Esophagus (tissue), 2 donors: ENCODE results near the gene TGFA. TPM values are rescaled to one million over a fixed set of nuclear protein-coding genes. Genes with fewer than 3 reads are reported as not detected.
"Not testable (repeated sequence)": the region's sequence is repeated elsewhere in the genome, so short reads cannot be mapped to it uniquely, and the experiment has no call there.

Source experiments
- H3K27ac ChIP-seq, 2 donors: one replicate each; pipeline ENCODE4 v1.5.1; 2013; ENCODE audit warnings: low read depth in 2 of 2, mild to moderate bottlenecking in 2 of 2, inconsistent platforms in 1 of 2, low read length in 1 of 2, moderate library complexity in 1 of 2
- H3K27me3 ChIP-seq, 2 donors: one replicate each; pipeline ENCODE4 v1.6.1; 2013; ENCODE audit warnings: low read length in 2 of 2, control low read depth in 1 of 2, mild to moderate bottlenecking in 1 of 2; ENCODE audit not compliant: insufficient read depth in 2 of 2, control insufficient read depth in 1 of 2
- H3K36me3 ChIP-seq, 2 donors: one replicate each; pipeline ENCODE4 v1.6.1; 2013; ENCODE audit warnings: low read length in 1 of 2; ENCODE audit not compliant: control insufficient read depth in 2 of 2, insufficient read depth in 2 of 2
- H3K4me1 ChIP-seq, 2 donors: one replicate each; pipeline ENCODE4 v1.6.1; 2013; ENCODE audit warnings: low read length in 1 of 2; ENCODE audit not compliant: control insufficient read depth in 2 of 2, insufficient read depth in 2 of 2
- H3K4me3 ChIP-seq, 2 donors: one replicate each; pipeline ENCODE4 v1.5.1; 2013; ENCODE audit warnings: low read length in 2 of 2, mild to moderate bottlenecking in 2 of 2, low read depth in 1 of 2, moderate library complexity in 1 of 2
- H3K9me3 ChIP-seq, 2 donors: one replicate each; pipeline ENCODE4 v1.6.1; 2013; ENCODE audit warnings: mild to moderate bottlenecking in 2 of 2, low read depth in 1 of 2, low read length in 1 of 2, moderate library complexity in 1 of 2; ENCODE audit not compliant: control insufficient read depth in 2 of 2, insufficient read depth in 1 of 2
- WGBS, 2 donors: extraction: QIAGEN DNeasy Blood & Tissue Kit; methylation state at CpG; one replicate each; pipeline ENCODE4 v1.1.7; 2013; 5-methylcytosine and 5-hydroxymethylcytosine counted together
- polyA plus RNA-seq, 2 donors: library from polyadenylated mRNA; stranded (reverse); fragments of 200-250 nt; gene quantifications; one replicate each; pipeline ENCODE4 v1.2.3, GENCODE V29; 2013
- donor health status: healthy with polysubstance abuse.
- donor health status: Bipolar disorder and iron deficiency.

Gene TGFA
- polyA plus RNA-seq, 2 donors, result 16.3 to 24.7 TPM

DNA sequence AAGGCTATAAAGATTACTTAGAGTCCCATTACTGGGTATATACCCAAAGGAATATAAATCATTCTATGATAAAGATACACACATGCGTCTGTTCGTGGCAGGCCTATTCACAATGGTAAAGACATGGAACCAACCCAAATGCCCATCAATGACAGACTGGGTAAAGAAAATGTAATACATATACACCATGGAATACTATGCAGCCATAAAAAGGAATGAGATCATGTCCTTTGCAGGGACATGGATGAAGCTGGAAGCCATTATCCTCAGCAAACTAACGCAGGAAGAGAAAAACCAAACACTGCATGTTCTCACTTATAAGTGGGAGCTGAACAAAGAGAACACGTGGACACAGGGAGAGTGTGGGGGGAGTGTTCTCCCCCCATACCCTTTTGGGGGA lies 87.0 kb downstream of the TGFA start:
- H3K27ac ChIP-seq, result not testable (repeated sequence)

DNA sequence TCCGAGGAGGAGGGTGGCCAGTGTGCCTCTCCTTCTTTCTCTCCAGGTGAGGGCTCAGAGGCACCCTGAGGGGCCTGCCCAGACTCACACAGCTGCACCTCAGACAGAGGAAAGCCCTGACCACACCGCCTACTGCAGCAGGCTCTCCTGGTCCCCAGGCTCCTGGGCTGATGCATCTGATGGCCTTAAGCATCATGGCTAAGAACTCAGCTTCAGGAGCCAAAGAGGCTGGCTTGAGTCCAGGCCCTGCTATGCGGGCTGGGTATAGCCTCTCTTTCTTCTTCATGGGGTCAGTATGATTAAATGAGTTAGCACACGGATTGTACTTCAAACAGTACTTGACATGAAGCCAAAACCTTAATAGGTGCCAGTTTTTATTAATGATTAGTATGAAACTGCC lies 89.6 kb downstream of the TGFA start:
- H3K27me3 ChIP-seq, result no peaks in the 10 kb centered on the region
- H3K27ac ChIP-seq, result no peak overlapping the region
- H3K4me1 ChIP-seq, result peaks cover 0 to 1% of the 10 kb centered on the region in 2 donors
- no peak overlapping the region for H3K4me3 ChIP-seq
- no peaks in the 10 kb centered on the region for H3K9me3 ChIP-seq
- peaks cover 0 to 10% of the 10 kb centered on the region in 2 donors for H3K36me3 ChIP-seq
- WGBS, 2 donors, result 65 to 70% methylated on average over 4 of the region's 4 CpGs

More for the DNA sequence above, 87.0 kb downstream of the TGFA start:
- H3K9me3 ChIP-seq, H3K27me3 ChIP-seq, H3K4me3 ChIP-seq, H3K36me3 ChIP-seq, H3K4me1 ChIP-seq: not testable (repeated sequence)
- WGBS, 2 donors, result 96 to 98% methylated on average over 4 of the region's 4 CpGs

DNA sequence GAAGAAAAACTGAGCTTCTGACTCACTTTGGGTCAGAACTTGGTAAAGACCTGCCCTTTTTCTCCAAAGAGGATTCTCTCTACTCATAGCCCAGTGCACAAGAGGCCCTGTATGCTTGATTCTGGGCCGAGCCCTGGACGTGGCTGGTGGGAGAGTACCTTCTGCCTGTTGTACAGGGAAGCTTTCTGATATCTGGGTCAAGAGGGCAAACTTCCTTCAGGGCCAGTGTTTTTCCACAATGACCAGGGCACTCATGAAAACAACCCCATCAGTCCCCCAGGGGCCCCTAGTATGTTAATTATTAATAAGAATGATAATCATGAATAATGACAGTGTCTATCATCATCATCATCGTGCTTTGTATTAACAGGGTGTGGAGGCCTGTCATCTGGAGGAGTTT lies 90.0 kb downstream of the TGFA start:
- peaks cover 0 to 1% of the 10 kb centered on the region in 2 donors for H3K4me1 ChIP-seq
- H3K4me3 ChIP-seq, result no peak overlapping the region
- no peaks in the 10 kb centered on the region for H3K9me3 ChIP-seq
- WGBS, 2 donors, result 85 to 90% methylated on average over 3 of the region's 3 CpGs
- H3K36me3 ChIP-seq, result peaks cover 0 to 10% of the 10 kb centered on the region in 2 donors
- H3K27me3 ChIP-seq, result no peaks in the 10 kb centered on the region
- no peak overlapping the region for H3K27ac ChIP-seq

DNA sequence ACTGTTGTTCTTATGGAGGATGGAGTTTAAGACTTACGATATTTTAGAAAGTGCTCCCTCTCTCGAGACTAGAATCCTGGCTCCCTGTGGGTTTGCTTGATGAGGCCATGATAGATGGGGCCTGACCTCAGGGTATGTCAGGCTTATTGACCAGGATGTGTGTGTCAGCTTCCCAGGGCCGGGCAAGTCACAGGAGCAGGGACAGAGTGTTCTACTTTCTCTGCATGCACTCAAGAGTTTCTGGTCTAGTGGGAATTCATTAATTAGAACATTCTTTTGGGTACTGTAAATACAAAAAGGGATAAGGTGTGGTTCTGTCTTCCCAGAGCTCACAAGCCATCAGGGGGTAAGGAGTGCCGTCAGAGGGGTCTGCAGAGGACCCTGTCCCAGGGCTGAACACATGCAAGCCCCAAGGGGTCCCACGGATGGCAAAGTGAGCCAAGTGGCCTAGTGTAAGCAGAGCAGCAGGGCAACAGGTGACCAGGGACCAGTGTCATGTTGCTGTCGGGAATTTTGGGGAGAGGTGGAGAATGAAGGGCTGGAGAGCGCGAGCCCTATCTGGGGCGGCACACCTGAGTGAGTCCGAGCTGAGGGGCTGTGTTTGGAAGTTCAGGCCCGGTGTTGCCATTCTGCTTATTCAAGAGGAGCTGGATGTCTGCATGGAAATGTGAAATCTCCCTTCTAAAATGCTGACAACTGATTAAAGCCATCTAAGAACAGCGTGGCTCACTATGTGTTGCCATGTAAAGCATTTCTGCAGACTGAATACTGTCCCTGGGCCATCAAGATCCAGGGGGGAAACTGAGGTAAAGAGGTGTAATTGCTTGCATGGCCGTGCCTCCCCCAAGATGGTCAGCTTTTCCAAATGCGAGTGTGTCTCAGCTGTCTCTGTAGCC lies 91.4 kb downstream of the TGFA start:
- peaks cover 0 to 10% of the 10 kb centered on the region in 2 donors for H3K36me3 ChIP-seq
- no peaks in the 10 kb centered on the region for H3K9me3 ChIP-seq
- H3K4me1 ChIP-seq, result peaks cover 0 to 1% of the 10 kb centered on the region in 2 donors
- H3K27me3 ChIP-seq, result no peaks in the 10 kb centered on the region
- H3K4me3 ChIP-seq, result no peak overlapping the region
- WGBS, 2 donors, result 83 to 87% methylated on average over 14 of the region's 14 CpGs
- no peak overlapping the region for H3K27ac ChIP-seq

DNA sequence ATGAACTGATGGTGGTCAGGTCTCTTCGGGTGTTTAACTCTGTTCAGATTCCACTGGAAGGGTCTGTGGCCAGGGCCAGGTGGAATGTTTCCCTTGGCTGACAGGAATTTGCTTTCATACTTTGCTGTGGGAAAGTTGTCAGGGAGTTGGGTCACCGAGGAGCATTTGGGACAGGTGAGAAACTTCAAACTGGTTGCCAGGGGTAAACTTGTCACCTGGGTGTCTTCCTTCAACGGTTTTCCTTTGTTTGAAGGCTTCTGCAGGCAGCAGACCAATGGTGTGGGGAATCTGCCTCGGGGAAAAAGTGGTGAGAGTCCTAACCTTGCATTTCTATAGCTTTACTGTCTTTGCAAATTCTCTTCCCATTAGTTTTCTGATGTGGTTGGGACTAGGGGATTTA lies 92.2 kb downstream of the TGFA start:
- Histone ChIP-seq H3K9me3 (no peaks in the 10 kb centered on the region), H3K4me1 (peaks cover 0 to 1% of the 10 kb centered on the region in 2 donors), H3K36me3 (peaks cover 0 to 10% of the 10 kb centered on the region in 2 donors), H3K4me3 (no peak overlapping the region), H3K27me3 (no peaks in the 10 kb centered on the region), H3K27ac (no peak overlapping the region)
- WGBS, 2 donors, result 36 to 45% methylated on average over 4 of the region's 4 CpGs

DNA sequence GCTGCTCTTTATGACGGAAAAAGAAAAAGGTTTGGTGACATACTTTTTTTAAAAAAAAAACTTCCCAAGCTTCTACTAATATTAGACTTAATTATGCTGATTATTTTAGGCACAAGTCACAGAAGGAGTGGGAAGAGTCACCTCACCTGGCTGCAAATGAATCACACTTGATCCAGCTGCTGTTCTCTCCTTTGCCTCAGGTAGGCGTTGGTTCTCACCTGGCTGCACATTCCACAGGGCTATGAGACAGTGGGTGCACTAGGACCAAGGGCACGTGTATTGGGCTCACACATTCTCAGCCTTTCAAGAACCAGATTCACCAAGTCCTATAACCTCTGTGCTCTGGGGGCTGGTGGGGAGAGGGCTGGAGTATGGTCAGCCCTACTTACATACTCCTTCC lies 93.3 kb downstream of the TGFA start:
- peaks cover 0 to 1% of the 10 kb centered on the region in 2 donors for H3K4me1 ChIP-seq
- no peaks in the 10 kb centered on the region for H3K9me3 ChIP-seq
- no peaks in the 10 kb centered on the region for H3K27me3 ChIP-seq
- peaks cover 4 to 14% of the 10 kb centered on the region in 2 donors for H3K36me3 ChIP-seq
- no peak overlapping the region for H3K4me3 ChIP-seq
- H3K27ac ChIP-seq, result no peak overlapping the region
- WGBS, 2 donors, result 72 to 75% methylated on average over 3 of the region's 3 CpGs

DNA sequence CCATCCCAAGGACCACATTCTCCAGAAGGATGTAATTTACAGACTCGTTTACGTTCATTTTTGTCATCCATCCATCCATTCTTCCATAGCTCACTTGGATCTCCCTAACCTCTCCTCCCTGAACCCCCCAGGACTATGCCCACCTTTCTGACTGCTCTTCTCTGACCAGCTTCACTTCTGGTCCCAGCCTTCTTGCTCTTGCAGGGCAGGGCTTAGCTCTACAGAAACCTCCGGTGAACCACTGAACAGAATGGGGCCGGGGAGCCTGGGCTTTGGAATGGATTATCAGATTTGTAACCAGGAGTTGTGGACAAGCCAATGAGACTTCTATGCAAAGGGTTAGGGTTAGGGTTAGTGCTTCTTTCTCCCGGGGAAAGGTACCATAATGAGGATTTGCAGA lies 95.0 kb downstream of the TGFA start:
- peaks cover 0 to 1% of the 10 kb centered on the region in 2 donors for H3K4me1 ChIP-seq
- H3K36me3 ChIP-seq, result peaks cover 4 to 21% of the 10 kb centered on the region in 2 donors
- 86 to 88% methylated on average over 5 of the region's 5 CpGs for WGBS, 2 donors
- no peaks in the 10 kb centered on the region for H3K9me3 ChIP-seq
- no peaks in the 10 kb centered on the region for H3K27me3 ChIP-seq
- no peak overlapping the region for H3K27ac ChIP-seq
- no peak overlapping the region for H3K4me3 ChIP-seq

DNA sequence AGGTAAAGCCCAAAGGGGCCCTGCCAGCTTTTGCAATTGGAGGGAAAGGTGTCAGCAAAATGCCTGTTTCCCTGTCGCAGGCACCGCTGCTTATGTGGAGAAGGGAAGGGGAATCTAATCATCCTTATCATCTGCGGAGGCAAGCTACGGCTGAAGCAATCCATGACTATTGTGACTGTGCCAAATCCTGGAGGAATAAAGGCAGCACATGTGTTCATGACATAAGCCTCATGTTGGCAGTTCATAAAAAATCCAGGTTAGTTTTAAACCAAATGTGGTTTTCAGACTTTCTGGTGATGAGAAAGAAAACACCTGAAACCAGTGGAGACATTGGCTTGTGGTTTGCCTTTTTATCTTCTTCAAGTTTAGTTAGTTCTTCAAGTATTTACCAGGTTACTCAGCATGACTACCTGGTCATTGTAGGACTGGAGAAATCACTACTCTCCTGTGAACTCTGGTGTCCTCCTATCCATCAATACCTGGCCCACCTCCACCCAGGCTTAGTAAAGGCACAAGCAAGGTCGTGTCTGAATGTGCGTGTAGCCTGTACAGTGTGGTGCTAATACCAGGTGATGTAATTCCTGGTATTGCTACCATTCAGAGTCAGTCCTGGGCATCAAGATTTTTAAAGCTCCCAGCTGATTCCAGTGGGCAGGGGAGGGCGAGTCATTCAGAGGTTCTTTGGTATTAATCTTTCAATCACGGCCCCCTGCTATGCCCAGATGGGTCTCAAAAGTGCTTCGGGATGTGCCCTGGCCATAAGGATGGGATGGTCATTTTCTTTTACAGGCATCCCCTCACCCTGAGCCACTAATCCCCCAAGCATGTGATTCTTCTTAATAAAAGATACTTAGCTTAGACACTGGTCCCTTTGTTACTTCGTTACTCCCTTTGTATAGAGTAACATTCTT lies 96.8 kb downstream of the TGFA start:
- Histone ChIP-seq H3K36me3 (peaks cover 8 to 15% of the 10 kb centered on the region in 2 donors), H3K4me3 (no peak overlapping the region), H3K27ac (no peak overlapping the region), H3K27me3 (no peaks in the 10 kb centered on the region), H3K9me3 (no peaks in the 10 kb centered on the region), H3K4me1 (peaks cover 0 to 1% of the 10 kb centered on the region in 2 donors)
- WGBS, 2 donors, result 70 to 84% methylated on average over 10 of the region's 10 CpGs

DNA sequence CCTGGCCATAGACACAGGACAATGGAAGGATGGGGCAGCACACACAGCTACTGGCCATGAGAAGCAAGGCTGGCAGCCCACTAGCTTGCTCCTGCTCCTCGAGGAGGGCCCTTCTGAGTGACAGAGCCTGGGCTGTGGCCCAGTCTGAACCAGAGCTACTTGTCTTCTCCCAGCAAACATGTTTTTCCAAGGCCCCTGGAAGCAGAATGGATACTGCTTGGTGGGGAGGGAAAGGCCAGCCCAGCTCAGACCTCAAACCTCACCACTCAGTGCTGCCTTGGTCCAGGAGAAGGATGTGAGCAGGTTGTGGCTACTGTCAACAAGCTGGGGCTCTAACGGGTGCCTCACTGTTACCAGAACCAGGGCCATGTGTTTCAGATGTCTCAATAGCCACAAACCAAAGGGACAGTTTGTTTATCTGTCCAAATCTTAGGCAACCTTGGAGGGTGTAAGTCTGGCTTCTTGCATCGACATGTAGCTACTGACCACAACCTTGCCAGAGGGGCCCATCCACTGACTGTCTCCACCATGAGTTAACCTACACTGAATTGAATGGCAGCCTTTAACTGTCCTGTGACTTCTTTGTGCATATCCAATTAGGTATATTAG lies 98.6 kb downstream of the TGFA start:
- 85 to 86% methylated on average over 3 of the region's 3 CpGs for WGBS, 2 donors
- H3K27me3 ChIP-seq, result no peaks in the 10 kb centered on the region
- no peak overlapping the region for H3K4me3 ChIP-seq
- H3K4me1 ChIP-seq, result no peaks in the 10 kb centered on the region
- peaks cover 8 to 13% of the 10 kb centered on the region in 2 donors for H3K36me3 ChIP-seq
- H3K9me3 ChIP-seq, result no peaks in the 10 kb centered on the region
- no peak overlapping the region for H3K27ac ChIP-seq
